C4-2B (cell line): ENCODE results near the gene CDK15.

ENCODE experiments used
- H3K27ac ChIP-seq: fragments of 450-650 bp; 2 replicates; pipeline ENCODE4 v1.5.1; 2017
- ZFX ChIP-seq: fragments of 450-650 bp; IDR thresholded peaks from 2 replicates; pipeline ENCODE4 v1.6.1; 2017
- TF ChIP-seq, protein P1 (sequence below): fragments of 450-650 bp; conservative IDR thresholded peaks from 2 replicates; pipeline ENCODE4 v1.5.1; 2017; ENCODE audit warnings: mild to moderate bottlenecking

The CDK15 gene

GRCh38 chr2:201769666-201770373, 36.5 kb upstream of the CDK15 start:
- TF ChIP-seq, protein P1, sequence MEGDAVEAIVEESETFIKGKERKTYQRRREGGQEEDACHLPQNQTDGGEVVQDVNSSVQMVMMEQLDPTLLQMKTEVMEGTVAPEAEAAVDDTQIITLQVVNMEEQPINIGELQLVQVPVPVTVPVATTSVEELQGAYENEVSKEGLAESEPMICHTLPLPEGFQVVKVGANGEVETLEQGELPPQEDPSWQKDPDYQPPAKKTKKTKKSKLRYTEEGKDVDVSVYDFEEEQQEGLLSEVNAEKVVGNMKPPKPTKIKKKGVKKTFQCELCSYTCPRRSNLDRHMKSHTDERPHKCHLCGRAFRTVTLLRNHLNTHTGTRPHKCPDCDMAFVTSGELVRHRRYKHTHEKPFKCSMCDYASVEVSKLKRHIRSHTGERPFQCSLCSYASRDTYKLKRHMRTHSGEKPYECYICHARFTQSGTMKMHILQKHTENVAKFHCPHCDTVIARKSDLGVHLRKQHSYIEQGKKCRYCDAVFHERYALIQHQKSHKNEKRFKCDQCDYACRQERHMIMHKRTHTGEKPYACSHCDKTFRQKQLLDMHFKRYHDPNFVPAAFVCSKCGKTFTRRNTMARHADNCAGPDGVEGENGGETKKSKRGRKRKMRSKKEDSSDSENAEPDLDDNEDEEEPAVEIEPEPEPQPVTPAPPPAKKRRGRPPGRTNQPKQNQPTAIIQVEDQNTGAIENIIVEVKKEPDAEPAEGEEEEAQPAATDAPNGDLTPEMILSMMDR, result no peak
- no peak for TF ChIP-seq ZFX
- H3K27ac ChIP-seq, result no peak overlapping the region

DNA sequence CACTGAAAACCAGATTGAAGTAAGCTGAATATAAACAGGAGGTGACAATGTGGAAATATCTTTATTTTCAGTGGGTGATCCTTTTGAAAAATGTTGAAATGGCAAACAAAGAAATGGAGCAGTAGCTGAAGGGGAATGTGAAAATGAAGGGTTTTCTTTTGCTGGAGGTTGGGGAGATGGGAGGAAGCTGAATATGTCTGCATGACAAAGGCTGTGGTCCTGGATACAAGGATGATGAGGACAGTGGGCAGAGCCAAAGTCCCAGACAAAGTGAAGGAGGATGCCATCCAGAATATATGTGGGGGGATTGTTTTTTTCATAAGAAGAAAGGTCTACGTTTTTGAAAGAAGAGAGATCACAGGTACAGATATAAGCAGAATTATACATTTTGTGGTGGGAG, 32.3 kb upstream of the CDK15 start:
- H3K27ac ChIP-seq, result no peak overlapping the region
- no peak for TF ChIP-seq ZFX
- TF ChIP-seq, protein P1, result no peak

GRCh38 chr2:201774546-201774945, 31.8 kb upstream of the CDK15 start:
- no peak for TF ChIP-seq ZFX
- TF ChIP-seq, protein P1, result no peak
- no peak overlapping the region for H3K27ac ChIP-seq

GRCh38 chr2:201775326-201775725, 31.0 kb upstream of the CDK15 start:
- no peak for TF ChIP-seq ZFX
- TF ChIP-seq, protein P1, result no peak
- H3K27ac ChIP-seq, result no peak overlapping the region

DNA sequence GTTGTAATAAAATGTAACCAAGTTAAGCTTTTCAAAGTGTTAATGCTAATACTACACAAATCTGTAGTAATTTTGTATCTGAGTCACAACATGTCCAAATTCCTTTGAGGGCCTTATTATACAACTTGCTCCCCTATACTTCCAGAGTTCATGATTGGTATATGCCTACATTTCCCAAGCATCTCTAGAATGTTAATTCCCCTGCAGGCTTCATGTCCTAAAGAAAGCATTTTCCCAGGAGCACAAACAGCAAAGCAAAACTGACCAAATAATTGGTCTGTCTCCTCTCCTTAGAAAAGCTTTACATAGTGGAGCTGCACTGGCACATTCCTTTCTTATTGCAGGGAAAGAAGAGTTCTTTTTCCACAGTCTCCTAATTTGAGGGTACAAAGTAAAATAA, 29.3 kb upstream of the CDK15 start:
- H3K27ac ChIP-seq, result no peak overlapping the region
- TF ChIP-seq ZFX, result no peak
- TF ChIP-seq, protein P1, result no peak

- H3K27ac ChIP-seq, result no peak overlapping the region
Measured at GRCh38 chr2:201777869-201778268, 28.5 kb upstream of the CDK15 start.

More at GRCh38 chr2:201777869-201778268, 28.5 kb upstream of the CDK15 start:
- TF ChIP-seq ZFX, result no peak
- TF ChIP-seq, protein P1, result no peak
